HEK293 (cell line): ENCODE measurements around the gene STK10.

Source experiments
- CTCF ChIA-PET: fragments of 350-600 bp; formaldehyde crosslinking; extraction: SDS; loops from one replicate; lab custom pipeline; 2021; ENCODE audit warnings: antibody characterized with exemption; lab: Yijun Ruan, JAX
- POLR2A ChIA-PET: fragments of 300-600 bp; formaldehyde crosslinking; extraction: SDS; loops from one replicate; lab custom pipeline; 2020; ENCODE audit warnings: antibody characterized with exemption, inconsistent platforms; lab: Yijun Ruan, JAX
- H3K27ac ChIP-seq: fragments of 200-500 bp; sonication (Bioruptor generic); 2 replicates; pipeline ENCODE4 v1.5.1; 2014; ENCODE audit warnings: low read depth, low read length, control low read depth, inconsistent platforms; ENCODE audit errors: extremely low read depth
- H3K36me3 ChIP-seq, 2 experiments: fragments of 200-500 bp in 1 of 2; sonication (Bioruptor generic) in 1 of 2; 1 replicate in 1 of 2; 2 replicates in 1 of 2; pipeline ENCODE4 v1.5.1; 2014 to 2017; ENCODE audit warnings: inconsistent platforms in 2 of 2, low read length in 2 of 2; ENCODE audit not compliant: control insufficient read depth in 2 of 2, insufficient read depth in 1 of 2
- H3K4me1 ChIP-seq: fragments of 200-500 bp; sonication (Bioruptor generic); 2 replicates; pipeline ENCODE4 v1.5.1; 2014; ENCODE audit warnings: mild to moderate bottlenecking, low read length, inconsistent platforms; ENCODE audit not compliant: control insufficient read depth, insufficient read depth
- H3K4me3 ChIP-seq: 2 replicates; pipeline ENCODE4 v1.5.1; 2011; ENCODE audit warnings: low read depth, mild to moderate bottlenecking, control low read depth, low read length, moderate library complexity
- H3K9me3 ChIP-seq: fragments of 200-500 bp; sonication (Bioruptor generic); 2 replicates; pipeline ENCODE4 v1.5.1; 2014; ENCODE audit warnings: low read depth, low read length, inconsistent platforms; ENCODE audit not compliant: control insufficient read depth, insufficient read depth
- BCL11B ChIP-seq: fragments of 450-650 bp; formaldehyde crosslinking; IDR thresholded peaks from 2 replicates; pipeline ENCODE4 v1.5.1; 2016; ENCODE audit warnings: low read depth, missing biosample characterization, missing genetic modification characterization
- ZFHX2 ChIP-seq: fragments of 450-650 bp; formaldehyde crosslinking; conservative IDR thresholded peaks from 2 replicates; pipeline ENCODE4 v1.5.1; 2016; ENCODE audit warnings: missing biosample characterization, missing genetic modification characterization
- ZNF114 ChIP-seq: fragments of 450-650 bp; formaldehyde crosslinking; IDR thresholded peaks from 2 replicates; pipeline ENCODE4 v1.5.0; 2017; ENCODE audit warnings: missing biosample characterization, missing genetic modification characterization
- ZNF2 ChIP-seq: fragments of 450-650 bp; formaldehyde crosslinking; IDR thresholded peaks from 2 replicates; pipeline ENCODE4 v1.5.1; 2016; ENCODE audit warnings: missing biosample characterization, missing genetic modification characterization
- ZNF202 ChIP-seq: fragments of 450-650 bp; formaldehyde crosslinking; IDR thresholded peaks from 2 replicates; pipeline ENCODE4 v1.5.1; 2016; ENCODE audit warnings: missing biosample characterization, missing genetic modification characterization, borderline replicate concordance
- ZNF266 ChIP-seq: fragments of 450-650 bp; formaldehyde crosslinking; IDR thresholded peaks from 2 replicates; pipeline ENCODE4 v1.5.1; 2016; ENCODE audit warnings: missing biosample characterization, missing genetic modification characterization, low read depth
- ZNF610 ChIP-seq: fragments of 450-650 bp; formaldehyde crosslinking; IDR thresholded peaks from 2 replicates; pipeline ENCODE4 v1.5.1; 2016; ENCODE audit warnings: missing biosample characterization, missing genetic modification characterization, borderline replicate concordance
- ZNF626 ChIP-seq: fragments of 450-650 bp; sonication (Bioruptor Pico); formaldehyde crosslinking; IDR thresholded peaks from 2 replicates; pipeline ENCODE4 v1.5.1; 2018; ENCODE audit warnings: missing biosample characterization, missing genetic modification characterization, inconsistent platforms
- ZNF776 ChIP-seq: fragments of 450-650 bp; formaldehyde crosslinking; IDR thresholded peaks from 2 replicates; pipeline ENCODE4 v1.5.0; 2017; ENCODE audit warnings: missing biosample characterization, missing genetic modification characterization, borderline replicate concordance
- TF ChIP-seq, protein P1 (sequence below): fragments of 450-650 bp; formaldehyde crosslinking; IDR thresholded peaks from 2 replicates; pipeline ENCODE4 v1.5.1; 2016; ENCODE audit warnings: missing biosample characterization, missing genetic modification characterization
- TF ChIP-seq, protein P2 (sequence below): fragments of 450-650 bp; formaldehyde crosslinking; IDR thresholded peaks from 2 replicates; pipeline ENCODE4 v1.5.1; 2016; ENCODE audit warnings: missing biosample characterization, missing genetic modification characterization
- TF ChIP-seq, protein P3 (sequence below): fragments of 450-650 bp; formaldehyde crosslinking; IDR thresholded peaks from 2 replicates; pipeline ENCODE4 v1.5.1; 2016; ENCODE audit warnings: missing biosample characterization, missing genetic modification characterization
- TF ChIP-seq, protein P4 (sequence below): fragments of 450-650 bp; formaldehyde crosslinking; conservative IDR thresholded peaks from 2 replicates; pipeline ENCODE4 v1.5.1; 2016; ENCODE audit warnings: low read depth, missing biosample characterization, missing genetic modification characterization

Gene STK10

DNA sequence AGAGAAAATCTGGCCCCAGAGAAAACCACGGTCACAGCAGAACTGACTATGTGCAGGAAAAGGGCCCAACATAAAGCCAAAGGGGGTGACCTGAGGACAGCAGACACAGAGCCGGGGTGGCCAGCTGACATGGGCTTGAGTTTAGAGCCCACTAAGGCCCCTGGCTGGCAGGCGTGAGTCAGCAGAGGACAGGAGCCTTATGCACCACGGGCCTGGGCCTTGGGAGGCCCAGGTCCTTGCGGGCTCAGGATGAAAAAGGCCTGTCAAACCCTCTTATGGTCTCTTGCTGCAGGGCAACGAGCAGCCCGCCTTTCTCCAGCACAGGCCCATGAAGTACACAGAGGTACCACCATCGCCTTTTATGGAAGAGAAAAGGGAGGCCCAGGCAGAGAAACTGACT is 19.7 kb downstream of the STK10 start:
- Histone ChIP-seq H3K4me3 (no peak overlapping the region), H3K4me1 (no peaks in the 10 kb centered on the region), H3K27ac (no peak overlapping the region), H3K36me3 (no peaks in the 10 kb centered on the region), H3K9me3 (no peaks in the 10 kb centered on the region)
- ChIA-PET POLR2A (no interaction called here), CTCF (interaction anchor here (1.4 kb wide), 1 partner anchor 16 kb away, joined by 4 read pairs; no protein-coding TSS in a partner anchor)
- TF ChIP-seq ZNF610 (tag by site-specific recombination) (no peak), BCL11B (tag by site-specific recombination) (no peak), ZNF114 (tag by site-specific recombination) (no peak), ZFHX2 (no peak), ZNF202 (tag by site-specific recombination) (no peak), ZNF266 (tag by site-specific recombination) (no peak), ZNF2 (tag by site-specific recombination) (no peak), ZNF626 (tag by site-specific recombination) (no peak), ZNF776 (tag by site-specific recombination) (no peak)
- TF ChIP-seq, protein P1, sequence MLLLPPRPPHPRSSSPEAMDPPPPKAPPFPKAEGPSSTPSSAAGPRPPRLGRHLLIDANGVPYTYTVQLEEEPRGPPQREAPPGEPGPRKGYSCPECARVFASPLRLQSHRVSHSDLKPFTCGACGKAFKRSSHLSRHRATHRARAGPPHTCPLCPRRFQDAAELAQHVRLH (tag by site-specific recombination): no peak
- TF ChIP-seq, protein P2, sequence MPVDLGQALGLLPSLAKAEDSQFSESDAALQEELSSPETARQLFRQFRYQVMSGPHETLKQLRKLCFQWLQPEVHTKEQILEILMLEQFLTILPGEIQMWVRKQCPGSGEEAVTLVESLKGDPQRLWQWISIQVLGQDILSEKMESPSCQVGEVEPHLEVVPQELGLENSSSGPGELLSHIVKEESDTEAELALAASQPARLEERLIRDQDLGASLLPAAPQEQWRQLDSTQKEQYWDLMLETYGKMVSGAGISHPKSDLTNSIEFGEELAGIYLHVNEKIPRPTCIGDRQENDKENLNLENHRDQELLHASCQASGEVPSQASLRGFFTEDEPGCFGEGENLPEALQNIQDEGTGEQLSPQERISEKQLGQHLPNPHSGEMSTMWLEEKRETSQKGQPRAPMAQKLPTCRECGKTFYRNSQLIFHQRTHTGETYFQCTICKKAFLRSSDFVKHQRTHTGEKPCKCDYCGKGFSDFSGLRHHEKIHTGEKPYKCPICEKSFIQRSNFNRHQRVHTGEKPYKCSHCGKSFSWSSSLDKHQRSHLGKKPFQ (tag by site-specific recombination): no peak

DNA sequence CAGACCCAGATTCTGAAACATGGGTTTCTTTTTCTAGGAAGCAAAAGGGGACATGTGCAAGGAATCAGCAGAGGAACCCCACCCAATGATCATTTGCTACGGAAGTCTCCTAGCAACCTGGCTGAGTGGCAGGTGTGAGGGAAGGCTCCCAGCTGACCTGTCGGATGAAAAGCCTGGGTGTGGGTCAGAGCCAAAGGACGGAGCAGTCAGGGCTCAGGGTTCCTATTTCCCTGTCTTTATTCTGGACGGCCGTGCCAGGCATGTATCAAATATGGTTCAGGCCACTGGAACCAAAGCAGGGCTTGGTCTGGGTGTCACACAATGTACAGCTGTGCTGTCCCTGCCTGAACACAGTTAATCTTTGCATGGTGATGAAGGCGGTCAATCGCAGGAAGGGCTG is 20.1 kb downstream of the STK10 start:
- CTCF ChIA-PET: interaction anchor here (0.6 to 1.4 kb wide), 2 partner anchors 16 to 128 kb away, joined by 3 to 4 read pairs; no protein-coding TSS in a partner anchor
- POLR2A ChIA-PET: no interaction called here
- Histone ChIP-seq H3K27ac (no peak overlapping the region), H3K36me3 (no peaks in the 10 kb centered on the region), H3K4me1 (no peaks in the 10 kb centered on the region), H3K4me3 (no peak overlapping the region), H3K9me3 (no peaks in the 10 kb centered on the region)
- TF ChIP-seq, protein P3, sequence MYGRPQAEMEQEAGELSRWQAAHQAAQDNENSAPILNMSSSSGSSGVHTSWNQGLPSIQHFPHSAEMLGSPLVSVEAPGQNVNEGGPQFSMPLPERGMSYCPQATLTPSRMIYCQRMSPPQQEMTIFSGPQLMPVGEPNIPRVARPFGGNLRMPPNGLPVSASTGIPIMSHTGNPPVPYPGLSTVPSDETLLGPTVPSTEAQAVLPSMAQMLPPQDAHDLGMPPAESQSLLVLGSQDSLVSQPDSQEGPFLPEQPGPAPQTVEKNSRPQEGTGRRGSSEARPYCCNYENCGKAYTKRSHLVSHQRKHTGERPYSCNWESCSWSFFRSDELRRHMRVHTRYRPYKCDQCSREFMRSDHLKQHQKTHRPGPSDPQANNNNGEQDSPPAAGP (tag by site-specific recombination): no peak
- TF ChIP-seq ZNF626 (tag by site-specific recombination): no peak
- TF ChIP-seq, protein P4, sequence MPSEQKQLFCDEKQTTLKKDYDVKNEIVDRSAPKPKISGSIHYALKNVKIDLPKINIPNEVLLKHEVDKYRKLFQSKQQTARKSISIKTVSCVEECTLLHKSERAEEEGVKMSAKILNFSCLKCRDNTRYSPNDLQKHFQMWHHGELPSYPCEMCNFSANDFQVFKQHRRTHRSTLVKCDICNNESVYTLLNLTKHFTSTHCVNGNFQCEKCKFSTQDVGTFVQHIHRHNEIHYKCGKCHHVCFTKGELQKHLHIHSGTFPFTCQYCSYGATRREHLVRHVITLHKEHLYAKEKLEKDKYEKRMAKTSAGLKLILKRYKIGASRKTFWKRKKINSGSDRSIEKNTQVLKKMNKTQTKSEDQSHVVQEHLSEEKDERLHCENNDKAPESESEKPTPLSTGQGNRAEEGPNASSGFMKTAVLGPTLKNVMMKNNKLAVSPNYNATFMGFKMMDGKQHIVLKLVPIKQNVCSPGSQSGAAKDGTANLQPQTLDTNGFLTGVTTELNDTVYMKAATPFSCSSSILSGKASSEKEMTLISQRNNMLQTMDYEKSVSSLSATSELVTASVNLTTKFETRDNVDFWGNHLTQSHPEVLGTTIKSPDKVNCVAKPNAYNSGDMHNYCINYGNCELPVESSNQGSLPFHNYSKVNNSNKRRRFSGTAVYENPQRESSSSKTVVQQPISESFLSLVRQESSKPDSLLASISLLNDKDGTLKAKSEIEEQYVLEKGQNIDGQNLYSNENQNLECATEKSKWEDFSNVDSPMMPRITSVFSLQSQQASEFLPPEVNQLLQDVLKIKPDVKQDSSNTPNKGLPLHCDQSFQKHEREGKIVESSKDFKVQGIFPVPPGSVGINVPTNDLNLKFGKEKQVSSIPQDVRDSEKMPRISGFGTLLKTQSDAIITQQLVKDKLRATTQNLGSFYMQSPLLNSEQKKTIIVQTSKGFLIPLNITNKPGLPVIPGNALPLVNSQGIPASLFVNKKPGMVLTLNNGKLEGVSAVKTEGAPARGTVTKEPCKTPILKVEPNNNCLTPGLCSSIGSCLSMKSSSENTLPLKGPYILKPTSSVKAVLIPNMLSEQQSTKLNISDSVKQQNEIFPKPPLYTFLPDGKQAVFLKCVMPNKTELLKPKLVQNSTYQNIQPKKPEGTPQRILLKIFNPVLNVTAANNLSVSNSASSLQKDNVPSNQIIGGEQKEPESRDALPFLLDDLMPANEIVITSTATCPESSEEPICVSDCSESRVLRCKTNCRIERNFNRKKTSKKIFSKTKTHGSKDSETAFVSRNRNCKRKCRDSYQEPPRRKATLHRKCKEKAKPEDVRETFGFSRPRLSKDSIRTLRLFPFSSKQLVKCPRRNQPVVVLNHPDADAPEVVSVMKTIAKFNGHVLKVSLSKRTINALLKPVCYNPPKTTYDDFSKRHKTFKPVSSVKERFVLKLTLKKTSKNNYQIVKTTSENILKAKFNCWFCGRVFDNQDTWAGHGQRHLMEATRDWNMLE (tag by site-specific recombination): no peak
